Activated T-cell treated with anti-CD3 and anti-CD28 coated beads, Interleukin-2, amount 50 U/mL, for 48 hours (primary cell): ENCODE data around the gene OR8H1.

Experiments used
- DNase-seq, 2 experiments: peaks; one replicate each; pipeline ENCODE4 v3.0.0-alpha.2; 2020

OR8H1 gene, protein sequence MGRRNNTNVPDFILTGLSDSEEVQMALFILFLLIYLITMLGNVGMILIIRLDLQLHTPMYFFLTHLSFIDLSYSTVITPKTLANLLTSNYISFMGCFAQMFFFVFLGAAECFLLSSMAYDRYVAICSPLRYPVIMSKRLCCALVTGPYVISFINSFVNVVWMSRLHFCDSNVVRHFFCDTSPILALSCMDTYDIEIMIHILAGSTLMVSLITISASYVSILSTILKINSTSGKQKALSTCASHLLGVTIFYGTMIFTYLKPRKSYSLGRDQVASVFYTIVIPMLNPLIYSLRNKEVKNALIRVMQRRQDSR

DNA sequence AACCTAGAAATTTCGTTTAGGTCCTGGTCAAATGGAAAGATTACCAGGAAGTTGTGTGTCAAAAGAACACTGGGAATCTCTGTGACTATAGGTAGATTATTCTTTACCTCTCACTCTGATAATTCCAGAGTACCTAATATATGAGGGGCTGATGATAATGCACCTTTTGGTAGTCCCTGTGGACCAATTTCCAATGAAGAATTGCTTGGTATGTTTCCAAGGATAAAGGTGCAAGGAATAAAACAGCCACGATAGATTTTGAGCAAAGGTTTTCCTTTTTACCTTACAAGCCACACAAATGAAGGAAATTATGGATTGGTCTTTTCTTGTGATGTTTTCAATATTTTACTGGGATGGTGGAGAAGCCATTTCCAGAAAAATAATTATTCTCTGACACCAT lies at the start of gene OR8H1:
Gene OR8H1 (minus strand): TSS at position 101 of the 400 bp plus-strand sequence. CDS start 1,192 bp downstream, outside the sequence.
- no peak for DNase-seq

GRCh38 chr11:56340289-56340688 lies 48.2 kb upstream of the OR8H1 start:
- DNase-seq: no peak

DNA sequence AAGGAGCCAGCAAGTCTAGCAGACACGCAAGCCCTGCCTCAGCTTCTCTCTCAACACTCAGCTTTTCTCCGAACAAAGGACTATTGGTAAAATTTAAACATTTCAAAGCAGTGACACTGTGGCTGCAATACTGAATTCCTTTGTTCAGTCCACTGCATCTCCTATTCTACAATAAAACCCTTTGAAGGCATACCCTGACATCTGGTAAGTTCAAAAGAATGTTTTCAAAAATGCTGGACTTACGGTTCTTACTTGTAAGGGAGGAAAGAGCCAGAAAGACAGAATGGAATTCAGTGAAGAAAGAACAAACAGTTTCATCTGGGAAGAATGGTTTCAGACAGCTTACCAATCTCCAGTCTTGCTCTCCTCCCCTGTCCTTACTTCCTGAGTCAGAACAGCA lies 41.1 kb upstream of the OR8H1 start:
- no peak for DNase-seq

- DNase-seq: no peak
Measured at GRCh38 chr11:56331861-56332491, 39.9 kb upstream of the OR8H1 start.

DNA sequence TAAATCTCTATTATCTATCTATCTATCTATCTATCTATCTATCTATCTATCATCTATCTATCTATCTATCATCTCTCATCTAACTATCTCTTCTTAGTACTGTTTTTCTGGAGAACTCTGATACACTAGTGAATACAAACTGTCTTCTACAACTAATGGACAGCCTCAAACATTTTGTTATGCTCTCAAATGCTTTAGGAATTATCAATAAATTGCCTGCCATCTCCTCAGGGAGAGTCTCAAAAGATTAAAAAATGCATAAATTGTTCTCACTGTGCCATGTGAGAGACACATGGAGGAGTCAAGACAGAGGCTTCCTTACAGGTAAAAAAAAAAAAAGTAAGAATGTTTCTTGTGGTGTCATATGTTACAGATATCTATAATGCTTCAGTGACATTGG lies 22.8 kb upstream of the OR8H1 start, which contains the start of gene OR8K3:
Gene OR8K3 (plus strand): TSS at position 301 of the 400 bp plus-strand sequence. CDS start 3,163 bp downstream, outside the sequence.
- no peak for DNase-seq

- no peak for DNase-seq
Measured at GRCh38 chr11:56307836-56308235, 15.8 kb upstream of the OR8H1 start.

GRCh38 chr11:56296898-56297297 lies 4.8 kb upstream of the OR8H1 start:
- no peak for DNase-seq

- no peak for DNase-seq
Measured at GRCh38 chr11:56273854-56274253, 18.2 kb downstream of the OR8H1 start, which contains the start of gene OR5T1. Gene OR5T1, plus strand, starts transcription at chr11:56274154. Its CDS starts 1,485 bp downstream, at chr11:56275639.

DNA sequence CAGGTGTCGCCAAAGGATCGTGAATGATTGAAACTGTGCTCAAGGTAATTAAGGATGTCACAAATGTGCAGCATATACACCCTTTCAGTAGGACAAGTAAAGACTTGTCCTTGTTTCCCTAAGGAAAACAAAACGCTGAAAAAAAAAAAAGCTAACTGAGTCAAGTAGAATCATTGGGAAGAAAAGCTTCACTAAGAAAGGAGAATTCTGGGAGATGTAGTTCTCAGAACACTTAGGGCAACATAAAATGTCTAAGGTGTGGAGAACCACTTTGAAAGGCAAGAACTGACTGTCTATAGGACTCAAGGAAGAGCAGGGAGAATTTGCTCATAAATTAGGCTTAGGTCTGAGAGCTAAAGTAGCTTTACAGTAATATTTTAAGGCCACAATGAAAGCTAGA lies 21.0 kb downstream of the OR8H1 start:
- no peak for DNase-seq

DNA sequence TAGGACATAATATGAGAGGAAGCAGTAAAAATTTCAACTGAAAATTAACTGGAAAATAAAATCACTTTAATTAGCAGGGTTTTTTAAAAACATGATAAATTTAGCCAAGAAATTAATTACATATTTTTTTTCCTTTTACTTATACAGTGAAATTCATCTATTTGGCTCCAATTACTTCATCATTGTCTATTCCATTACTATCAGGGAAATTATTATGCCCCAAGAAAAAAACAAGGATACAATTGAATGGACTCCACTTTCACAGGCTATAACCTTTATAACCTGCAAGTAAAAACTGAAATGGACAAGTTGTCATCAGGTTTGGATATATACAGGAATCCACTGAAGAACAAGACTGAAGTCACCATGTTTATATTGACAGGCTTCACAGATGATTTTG lies 40.1 kb downstream of the OR8H1 start, which contains the start of gene OR5T3:
Gene OR5T3 (plus strand): TSS at position 301 of the 400 bp plus-strand sequence. CDS start 0 bp downstream, at position 301.
- DNase-seq: no peak
